GM10266 (cell line): ENCODE results near the gene HES3.

Experiments used
- DNase-seq: peaks from one replicate; pipeline ENCODE4 v3.0.0; 2012; ENCODE audit errors: extremely low spot score
- CTCF ChIP-seq: IDR thresholded peaks from 2 replicates; pipeline ENCODE4 v1.5.1; 2012; ENCODE audit warnings: mild to moderate bottlenecking, low read depth; ENCODE audit not compliant: control insufficient read depth, insufficient read depth; ENCODE audit errors: missing control alignments

HES3 gene

GRCh38 chr1:6248932-6249738 lies 5.2 kb downstream of the HES3 start:
- TF ChIP-seq CTCF = no peak
- peak; percentile 81 for DNase-seq

GRCh38 chr1:6249739-6250689 lies 6.0 kb downstream of the HES3 start:
- no peak for TF ChIP-seq CTCF
- peak; percentile 64 for DNase-seq

DNA sequence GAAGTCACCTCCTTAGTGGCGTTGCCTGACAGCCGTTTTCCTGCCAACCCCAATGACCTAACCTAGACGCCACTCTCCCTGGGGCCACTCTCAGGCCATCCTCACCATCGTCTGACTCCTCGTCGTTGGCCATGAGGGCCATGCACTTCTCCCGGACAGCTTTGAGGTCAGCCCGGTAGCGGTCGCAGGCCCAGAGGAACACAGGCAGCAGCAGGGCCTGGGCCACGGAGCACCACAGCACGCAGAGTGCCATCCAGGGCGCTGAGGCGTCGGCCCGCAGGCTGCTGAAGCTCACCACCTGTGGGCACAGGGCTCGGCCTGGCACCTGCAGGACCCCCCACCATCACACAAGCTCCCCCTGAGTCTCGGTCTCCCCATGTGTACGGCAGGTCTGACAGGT lies 7.3 kb downstream of the HES3 start:
- TF ChIP-seq CTCF = no peak
- DNase-seq = no peak

DNA sequence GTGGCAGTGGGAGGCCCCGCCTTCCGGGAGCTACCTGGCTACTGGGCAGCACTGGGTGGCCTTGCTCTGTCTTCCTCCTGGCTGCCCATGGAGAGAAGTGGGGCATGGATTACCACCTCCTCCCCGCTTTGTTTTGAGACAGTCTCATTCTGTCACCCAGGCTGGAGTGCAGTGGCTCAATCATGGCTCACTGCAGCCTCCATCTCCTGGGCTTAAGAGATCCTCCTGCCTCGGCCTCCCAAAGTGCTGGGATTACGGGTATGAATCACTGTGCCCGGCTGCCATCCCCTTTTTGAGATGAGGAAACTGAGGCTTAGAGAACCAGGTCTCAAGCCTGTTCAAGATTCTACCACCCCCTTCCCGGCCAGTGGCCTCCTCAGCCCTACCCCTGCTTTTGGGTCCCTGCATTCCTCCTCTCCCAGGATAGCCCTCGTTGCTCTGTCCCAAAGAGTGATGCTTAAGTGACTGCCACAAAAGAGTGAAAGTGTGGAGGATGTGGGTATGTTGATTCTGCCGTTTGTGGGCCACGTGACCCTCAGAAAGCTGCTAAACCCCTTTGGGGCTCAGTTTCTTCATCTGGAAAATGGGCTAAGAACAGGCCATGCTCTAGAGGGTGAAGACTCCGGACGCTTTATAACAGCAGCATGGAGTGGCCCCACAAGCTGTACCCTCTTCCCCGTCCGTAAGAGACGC lies 7.8 kb downstream of the HES3 start:
- TF ChIP-seq CTCF = no peak
- DNase-seq = no peak

GRCh38 chr1:6252374-6252710 lies 8.4 kb downstream of the HES3 start:
- DNase-seq = no peak
- no peak for TF ChIP-seq CTCF

GRCh38 chr1:6253380-6253779 lies 9.4 kb downstream of the HES3 start:
- no peak for TF ChIP-seq CTCF

DNA sequence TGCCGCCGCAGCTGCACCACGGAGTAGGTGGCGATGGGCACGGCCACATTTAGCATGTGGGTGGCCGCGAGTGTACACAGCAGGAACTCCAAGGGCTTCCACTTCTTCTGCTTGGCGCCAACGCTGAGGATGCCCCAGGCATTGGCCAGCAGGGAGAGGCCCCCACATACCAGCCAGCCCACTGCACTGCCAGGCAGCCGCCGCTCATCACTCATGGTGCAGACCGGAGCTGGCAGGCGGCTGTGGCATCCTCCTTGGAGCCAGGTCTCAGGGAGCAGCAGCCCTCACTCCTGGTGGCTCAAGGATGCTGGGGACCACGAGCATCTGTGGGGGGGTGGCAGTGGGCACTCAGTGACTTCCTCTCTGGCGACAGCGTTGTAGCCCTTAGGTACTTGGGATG lies 10.7 kb downstream of the HES3 start:
- no peak for DNase-seq
- TF ChIP-seq CTCF = no peak

More at GRCh38 chr1:6253380-6253779, 9.4 kb downstream of the HES3 start:
- DNase-seq = no peak
